M059J (cell line): ENCODE results near the gene KCNQ1. TPM values are rescaled to one million over a fixed set of nuclear protein-coding genes. Genes with fewer than 3 reads are reported as not detected.

ENCODE experiments used
- DNase-seq: peaks from one replicate; pipeline ENCODE4 v3.0.0-alpha.2; 2012; ENCODE audit warnings: low read depth
- total RNA-seq: library from RNA; depleted of rRNA; stranded (reverse); fragments of >200 nt; shearing (Covaris generic); gene quantifications from 2 replicates; pipeline ENCODE4 v1.2.3, GENCODE V29; 2014

KCNQ1 gene
- total RNA-seq, 1 experiment from 2014 or later: not detected

DNA sequence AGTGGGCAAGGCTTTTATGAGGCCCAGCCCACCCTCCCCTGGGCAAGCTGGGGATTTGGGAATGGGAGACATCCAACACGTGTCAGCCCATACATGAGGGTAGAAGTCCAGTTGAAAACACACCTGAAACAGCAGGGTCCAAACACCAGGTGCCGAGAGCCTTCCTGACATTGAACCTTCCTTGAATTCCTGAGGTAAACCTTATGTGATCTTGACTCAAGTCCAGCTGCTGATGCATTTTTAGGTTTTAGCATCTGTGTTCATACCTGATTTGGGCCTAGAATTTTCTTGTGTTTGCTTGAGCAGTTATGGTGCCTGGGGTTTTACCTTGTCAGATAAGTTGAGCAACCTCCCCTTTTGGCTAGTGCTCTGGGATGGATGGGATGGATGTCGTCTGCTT lies 374.5 kb downstream of the KCNQ1 start:
- DNase-seq: no peak

DNA sequence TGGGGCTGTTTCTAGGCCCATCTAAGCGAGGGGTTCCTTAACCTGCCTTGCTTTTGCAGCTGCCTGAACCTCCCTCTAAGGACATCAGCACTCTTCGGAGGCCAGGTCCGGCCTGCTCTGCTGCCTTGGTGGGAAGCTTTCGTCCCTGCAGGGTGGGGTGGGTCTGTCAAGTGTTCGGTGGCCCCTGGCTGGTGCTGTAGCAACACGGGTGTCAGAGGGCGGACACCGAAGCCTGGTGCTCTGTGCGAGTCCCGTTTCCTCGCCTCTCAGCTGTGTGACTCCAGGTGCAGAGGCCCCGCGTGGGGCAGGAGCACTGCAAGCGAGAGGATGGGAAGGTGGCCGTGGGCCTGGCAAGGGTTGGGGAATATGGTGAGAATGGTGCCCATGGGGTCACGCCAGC lies 376.2 kb downstream of the KCNQ1 start:
- no peak for DNase-seq

DNA sequence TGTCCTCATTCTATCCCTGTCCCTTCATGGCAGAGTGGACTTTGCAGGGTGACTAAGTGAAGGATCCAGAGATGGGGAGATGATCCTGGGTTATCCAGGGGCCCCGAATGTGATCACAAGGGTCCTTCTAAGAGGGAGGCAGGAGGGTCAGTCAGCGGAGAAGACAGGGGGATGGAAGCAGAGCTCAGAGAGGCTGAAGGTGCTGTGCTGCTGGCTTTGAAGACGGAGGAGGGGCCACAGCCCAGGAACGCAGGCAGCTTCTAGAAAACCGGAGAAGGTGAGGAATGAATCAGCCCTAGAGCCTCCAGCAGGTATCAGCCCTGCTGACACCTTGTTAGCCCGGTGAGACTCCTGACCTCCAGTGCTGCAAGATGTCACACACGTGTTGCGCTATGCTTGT lies 377.1 kb downstream of the KCNQ1 start:
- no peak for DNase-seq

DNA sequence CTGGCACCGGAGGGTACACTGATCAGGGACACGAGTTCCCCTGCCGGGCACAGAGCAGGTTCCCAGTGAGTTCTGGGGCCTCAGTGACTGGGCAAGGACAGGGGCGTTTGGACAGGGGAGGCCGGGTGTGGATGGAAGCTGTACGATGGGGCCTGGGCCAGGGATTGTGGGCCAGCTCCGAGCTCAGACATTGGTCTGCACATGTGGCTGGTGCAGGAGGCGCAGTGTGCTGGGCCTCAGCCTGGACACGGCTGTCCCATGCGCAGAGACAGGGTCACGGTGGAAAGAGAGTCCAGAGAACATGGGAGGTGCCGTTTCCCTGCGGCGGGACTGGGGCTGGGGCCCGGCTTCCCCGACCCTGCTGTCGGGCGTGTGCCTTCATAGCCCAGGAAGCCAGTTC lies 380.0 kb downstream of the KCNQ1 start:
- no peak for DNase-seq

DNA sequence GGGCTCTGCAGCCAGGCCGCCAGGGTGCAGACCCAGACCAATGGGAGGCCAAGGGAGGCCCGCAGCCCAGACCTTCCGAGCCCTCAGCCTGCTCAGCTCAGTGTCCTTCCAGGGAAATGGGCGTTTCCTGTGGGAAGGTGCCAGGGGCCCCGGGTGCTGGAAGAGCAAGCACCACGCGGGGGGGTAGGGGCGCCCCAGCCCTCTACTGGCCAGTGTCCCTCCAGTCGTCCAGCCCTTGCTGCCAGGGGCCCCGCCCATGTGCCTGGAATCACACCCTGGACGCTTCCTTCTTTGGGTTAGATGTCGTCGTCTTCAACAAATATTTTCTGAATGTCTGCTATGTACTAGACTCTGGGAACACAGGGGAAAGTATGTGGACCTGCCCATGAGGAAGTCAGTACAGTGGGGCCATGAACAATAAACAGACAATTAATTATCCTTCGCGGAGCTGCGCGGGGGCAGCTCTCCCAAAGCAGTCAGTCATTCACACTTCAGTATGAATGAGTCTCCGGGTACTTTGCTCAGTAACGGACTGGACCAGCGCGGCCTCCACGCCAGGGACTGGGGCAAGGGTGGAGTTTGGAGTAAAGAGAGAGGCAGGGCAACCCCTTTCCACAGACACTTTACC lies 380.6 kb downstream of the KCNQ1 start:
- peak; percentile 65 for DNase-seq

DNA sequence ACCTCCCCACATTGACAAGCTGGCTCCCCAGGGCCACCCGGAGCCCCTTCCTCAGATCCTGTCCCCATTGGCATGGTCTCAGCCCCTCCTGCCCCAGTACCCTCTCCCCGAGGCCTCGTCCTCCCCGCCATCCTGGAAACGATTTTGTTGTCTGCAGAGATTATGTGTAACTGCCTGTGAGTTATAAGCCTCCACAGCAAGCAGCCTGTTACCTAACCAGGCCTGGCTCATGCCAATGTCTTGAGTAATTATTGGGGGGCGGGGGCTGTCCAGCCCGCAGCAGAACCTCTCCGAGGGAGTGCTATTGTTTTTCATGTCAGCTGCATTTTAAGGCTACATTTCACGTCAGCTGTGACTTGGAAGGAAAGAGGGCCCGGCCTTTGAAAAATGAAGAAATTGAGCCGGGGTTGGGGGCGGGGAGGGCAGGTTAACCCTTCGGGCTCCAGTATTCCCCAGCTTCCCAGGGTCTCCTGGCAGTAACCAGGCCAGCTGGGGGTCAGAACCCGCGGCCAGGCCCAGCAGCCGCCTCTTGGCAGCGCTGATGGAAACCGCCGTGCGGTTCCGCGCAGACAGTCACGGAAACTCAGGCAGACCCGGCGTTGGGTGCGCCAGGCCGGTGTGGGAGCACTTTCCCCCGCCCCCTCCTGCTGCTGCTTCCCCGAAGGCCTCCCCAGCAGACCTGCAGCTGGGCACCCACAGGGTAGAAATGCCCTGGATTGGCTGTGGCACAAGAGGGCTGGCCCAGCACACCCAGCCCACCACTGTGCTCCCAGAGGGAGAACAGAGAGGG lies 381.3 kb downstream of the KCNQ1 start:
- DNase-seq: peak; percentile 97

DNA sequence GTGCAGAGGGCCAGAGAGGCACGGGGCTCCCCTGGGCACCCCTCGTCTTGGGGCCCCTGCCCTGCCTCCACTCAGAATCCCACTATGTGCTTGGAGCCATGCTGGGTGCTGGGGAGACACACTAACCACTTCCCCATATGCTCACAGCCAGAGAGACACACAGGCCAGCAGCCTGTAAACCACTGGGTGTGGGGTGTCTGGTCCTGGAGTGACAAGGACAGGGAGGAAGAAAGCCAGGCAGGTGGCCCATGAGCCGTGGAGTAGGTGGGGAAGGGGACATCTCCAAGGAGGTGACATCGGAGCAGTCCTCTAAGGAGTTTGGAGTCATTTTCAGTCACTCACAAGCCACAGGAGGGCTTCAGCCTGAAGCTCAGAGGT lies 381.9 kb downstream of the KCNQ1 start:
- DNase-seq: no peak

DNA sequence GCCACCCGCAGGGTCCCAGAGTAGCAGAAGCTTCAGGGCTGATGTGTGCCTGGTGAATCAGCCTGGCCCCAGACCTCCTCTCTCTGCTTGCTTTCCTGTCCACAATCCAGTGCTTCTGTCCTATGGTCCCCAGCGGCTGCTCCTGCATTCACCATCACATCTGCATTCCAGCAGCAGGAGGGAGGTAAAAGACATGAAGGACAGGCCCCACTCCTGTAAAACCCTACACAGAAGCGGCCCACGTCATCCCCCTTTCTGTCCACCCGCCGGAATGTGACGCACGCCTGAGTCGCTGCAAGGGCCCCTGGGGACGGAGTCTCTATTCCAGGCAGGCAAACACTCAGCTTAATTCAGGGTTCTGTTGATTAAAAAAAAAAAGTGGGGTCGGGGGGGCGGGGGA lies 382.4 kb downstream of the KCNQ1 start:
- DNase-seq: peak; percentile 18

DNA sequence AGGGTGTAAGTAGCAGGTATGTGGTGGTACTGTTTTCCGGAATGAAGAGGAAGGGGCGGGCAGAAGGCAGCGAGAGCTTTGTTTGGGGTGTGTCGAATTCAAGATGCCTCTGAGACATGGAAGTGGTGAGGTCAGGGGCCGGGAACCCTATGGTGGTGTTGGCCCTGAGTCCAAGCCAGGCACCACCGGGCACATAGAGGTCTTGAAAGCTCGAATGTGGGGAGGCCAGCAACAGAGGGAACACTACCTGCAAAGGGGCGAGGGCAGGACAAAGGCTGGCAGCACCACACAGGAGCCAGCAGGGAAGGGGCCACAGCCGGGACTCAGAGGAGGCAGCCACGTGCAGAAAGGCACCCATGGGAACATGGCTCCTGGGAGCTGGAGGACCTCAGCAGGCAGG lies 383.0 kb downstream of the KCNQ1 start:
- no peak for DNase-seq

DNA sequence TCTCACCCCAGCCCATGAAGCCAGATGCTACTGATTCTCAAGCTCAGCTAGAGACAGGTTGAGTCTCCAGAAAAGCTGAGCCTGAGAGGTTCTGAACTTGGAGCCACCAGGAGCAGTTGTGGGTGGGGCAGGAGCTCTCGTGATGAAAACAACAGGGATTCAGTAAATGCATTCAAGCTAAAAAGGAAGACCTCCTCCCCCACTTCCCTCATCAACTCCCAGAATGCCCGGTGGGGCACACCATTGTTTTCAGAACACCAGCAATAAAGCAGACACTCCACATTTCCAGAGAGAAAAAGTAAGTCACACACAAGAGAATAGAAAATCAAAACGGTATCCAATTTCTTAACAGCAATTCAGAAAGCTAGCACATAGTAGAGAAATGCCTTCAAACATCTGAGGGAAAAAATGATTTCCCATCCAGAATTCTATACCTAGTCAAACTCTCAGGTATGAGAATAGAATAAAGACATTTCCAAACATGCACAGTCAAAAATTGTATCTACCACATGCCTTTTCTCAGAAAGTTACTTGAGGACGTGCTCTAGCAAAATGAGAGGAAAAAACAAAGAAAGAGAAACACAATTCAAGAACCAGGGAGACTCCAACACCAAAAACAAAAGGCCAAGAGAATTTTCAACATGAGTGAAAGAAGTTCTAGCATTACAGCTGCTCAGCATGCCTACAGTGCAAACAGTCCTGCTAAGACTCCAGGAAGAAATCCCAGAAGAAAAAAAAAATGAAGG lies 383.9 kb downstream of the KCNQ1 start:
- DNase-seq: no peak

DNA sequence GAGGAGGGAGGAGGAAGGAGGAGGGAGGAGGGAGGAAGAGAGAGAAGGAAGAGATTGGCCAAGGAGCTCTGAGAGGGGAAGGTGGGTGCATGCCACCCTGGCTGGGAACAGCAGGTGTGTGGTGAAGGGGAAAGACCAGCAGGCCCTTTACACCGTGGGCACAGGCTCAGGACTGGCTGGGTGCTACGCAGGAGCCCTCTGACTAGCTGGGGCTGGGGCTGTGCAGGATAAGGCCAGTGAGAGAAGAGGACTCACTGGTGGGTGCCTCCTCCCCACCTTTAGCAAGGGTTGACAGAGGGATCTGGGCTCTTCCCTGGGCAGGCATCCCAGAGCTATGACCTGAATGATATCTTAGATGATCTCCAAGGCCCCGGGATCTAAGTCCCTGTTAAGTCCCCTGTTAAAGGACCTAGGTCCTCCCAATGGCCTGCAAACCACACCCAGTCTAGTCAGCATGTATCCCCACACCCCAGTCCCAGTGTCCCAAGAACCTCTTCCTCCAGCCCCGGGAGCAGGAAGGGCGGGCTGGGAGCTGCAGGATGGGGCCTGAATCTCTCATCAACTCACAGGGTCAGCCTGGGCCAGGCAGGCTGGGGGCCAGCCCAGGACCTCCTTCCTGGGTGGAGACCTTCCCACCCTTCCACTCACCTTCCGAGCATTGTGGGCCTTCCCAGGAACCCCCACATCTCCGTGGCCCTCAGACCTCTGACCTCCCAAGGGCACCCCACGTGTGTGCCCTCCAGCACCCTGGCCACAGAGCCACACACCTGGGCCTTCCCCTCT lies 385.4 kb downstream of the KCNQ1 start:
- no peak for DNase-seq

DNA sequence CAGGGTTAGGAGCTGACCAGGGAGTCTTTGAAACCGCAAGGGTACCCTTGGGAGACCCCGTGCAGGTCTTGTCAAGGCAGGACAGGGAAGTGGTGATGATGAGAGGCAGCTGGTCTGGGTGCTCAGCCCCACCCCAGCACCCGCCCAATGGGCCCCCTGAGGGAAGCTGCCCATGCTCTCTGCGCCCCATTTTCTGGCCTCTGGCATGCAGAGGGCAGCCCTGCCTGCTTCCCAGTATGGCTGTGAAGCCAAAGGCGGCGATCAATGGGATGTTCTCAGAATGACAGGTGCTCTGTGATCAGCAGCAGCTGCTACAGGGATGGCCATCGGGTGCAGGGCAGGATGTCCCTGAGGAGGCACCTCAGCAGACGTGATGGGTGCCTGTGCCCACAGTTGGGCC lies 386.1 kb downstream of the KCNQ1 start:
- no peak for DNase-seq

DNA sequence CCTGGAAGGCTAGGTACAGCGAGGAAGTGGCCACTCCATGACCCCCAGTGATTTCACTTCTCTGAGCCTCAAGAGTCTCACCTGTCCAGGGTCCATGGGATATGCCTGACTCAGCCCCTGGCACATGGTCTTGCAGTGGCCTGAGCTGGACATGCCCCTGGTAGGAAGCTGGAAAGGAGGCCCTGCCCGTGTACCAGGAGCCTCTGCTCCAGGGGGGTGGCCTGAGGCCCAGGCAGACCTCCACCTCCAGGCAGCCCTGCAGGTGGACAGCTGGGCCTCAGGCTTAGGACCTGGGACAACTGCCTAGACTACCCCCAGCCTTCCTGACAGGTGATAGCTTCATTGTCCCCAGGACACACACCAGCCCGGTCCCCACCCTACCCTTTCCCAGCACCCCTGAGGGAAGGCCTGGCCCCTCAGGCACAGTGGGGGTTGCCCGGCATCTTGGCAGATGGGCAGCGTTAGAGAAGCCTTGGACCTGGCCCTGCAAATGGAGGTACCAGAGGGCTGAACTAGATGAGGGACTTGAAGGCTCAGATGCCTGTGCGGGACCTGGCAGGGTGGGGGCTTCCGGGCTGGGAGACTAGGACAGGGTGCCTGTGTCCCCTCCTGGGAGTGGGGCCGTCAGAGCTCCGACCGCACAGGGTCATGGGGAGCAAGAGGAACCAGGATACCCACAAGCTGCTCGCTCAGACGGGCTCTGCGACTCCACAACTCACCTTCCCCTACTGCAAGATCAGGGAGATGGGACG lies 387.1 kb downstream of the KCNQ1 start:
- DNase-seq: no peak

DNA sequence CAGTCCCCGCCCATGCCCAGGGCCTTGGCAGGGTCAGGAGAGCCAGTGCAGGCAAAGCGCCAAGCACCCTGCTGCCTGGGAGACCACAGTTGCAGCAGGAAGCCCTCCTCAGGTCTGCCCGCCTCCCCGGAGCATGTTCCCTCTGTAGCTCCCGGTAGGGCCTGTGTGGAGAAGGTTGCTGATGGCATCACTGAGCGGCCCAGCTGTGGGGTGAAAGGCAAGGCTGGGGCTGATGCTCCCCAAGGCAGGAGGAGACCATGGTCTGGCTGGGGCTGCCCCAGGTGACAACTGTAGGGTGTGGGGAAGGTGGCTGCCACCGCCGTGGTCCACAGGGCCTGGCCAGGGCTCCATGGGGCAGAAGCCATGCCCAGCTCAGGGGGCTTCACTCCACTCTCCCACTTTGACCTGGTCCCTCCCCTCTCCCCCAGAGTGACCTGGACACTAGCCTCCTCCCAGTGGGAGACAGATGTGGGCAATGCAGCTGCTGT lies 387.8 kb downstream of the KCNQ1 start:
- no peak for DNase-seq

DNA sequence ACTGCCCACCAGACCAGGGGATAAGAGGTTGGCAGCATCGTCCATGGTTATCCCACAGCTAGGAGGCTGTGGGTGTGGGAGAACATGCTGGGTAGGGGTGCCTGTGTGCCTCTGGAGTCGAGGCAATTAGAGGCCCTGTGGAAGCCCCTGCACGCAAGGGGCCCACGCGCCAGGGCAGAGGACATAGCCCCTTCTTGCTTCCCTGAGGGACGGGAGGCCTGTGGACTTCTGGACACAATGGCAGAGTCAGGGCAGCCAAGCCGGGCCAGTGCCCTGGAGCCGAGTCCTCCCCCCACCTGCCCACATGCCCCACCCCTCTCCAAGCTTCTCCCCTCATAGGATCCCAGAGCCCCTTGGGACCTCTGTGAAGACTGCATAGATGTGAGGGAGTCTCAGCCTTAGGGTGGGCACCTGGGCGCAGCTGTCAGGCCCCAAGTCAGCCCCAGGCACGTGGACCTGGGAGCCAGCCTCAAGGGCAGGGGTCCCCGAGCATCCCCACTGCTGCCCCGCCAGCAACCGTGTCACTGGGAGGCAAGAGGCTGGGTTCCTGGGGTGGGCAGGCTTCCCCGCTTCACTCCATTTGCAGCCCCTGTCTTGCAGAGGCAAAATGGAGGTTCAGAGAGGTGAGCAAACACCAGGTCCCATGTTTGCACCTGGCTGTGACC lies 388.4 kb downstream of the KCNQ1 start:
- DNase-seq: no peak

DNA sequence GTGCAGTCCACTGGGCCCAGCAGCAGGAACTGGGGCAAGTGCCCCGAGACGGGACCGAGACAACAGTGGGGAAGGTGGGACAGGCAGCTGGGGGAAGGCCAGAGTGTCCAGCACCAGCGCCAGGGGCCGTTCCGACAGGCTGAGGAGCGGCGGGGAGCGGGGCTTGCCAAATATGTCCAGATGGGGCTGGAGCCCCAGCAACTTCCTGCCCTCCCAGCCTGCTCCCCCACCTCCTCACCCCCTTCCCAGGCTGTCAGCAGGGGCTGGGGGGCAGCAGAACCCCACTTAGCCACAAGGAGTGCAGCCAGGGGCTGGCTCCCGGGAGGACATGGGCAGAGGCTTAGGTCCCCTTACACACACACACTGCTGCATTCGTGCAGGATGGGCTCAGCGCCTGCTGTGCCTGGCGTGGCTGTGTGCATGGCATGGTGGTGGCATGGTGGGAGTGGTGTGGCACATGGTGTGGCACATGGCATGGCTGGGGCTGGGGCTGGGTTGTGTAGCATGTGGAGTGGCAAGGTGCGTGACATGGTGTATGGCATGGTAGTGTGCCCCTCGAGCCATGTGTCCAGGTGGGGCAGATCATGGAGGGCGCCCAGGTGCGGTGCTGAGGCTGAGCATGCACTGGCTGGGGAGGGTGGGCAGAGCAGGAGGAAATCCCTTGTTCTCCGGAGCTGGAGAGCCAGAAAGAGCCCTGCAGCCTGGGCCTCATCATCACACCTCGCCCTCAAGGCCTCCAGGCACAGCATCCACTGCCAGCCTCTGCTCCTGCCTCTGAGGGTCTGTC lies 389.1 kb downstream of the KCNQ1 start:
- no peak for DNase-seq

DNA sequence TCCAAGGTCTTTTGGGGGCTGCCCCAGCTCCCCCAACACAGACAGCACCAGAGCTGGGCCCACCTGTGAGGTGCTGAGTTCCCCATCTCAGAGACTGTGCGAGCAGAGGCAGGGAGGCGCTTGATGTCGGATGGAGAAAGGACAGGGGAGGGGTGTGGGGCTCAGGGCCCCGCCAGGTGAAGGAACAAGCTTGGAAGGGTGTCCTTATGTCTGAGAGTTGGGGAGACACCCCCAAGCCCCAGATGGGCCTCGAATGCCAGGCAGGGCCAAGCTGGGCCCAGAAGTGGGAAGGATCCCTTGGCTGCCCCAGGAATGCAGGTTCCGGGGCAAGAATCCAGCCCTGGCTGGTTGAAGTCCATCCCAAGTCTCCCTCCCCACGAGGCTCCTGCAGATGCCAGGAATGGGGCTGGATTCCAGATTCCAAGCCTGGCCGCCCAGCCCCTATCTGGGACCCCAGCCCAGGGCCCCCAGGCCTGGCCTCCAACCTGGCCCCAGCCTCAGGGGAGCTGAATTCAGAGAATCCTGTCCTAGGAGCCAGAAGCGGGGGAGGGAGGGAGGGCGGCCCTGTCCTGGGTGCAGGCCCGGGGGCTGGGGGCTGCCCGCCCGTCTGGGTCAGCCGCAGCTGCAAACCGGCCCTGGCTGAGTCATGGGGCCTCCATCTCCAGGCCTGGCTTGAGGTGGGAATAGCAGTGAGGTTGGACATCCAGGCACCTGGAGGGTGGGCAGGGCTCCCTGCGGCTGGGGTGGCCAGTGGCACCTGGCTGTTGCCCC lies 389.9 kb downstream of the KCNQ1 start:
- DNase-seq: no peak

DNA sequence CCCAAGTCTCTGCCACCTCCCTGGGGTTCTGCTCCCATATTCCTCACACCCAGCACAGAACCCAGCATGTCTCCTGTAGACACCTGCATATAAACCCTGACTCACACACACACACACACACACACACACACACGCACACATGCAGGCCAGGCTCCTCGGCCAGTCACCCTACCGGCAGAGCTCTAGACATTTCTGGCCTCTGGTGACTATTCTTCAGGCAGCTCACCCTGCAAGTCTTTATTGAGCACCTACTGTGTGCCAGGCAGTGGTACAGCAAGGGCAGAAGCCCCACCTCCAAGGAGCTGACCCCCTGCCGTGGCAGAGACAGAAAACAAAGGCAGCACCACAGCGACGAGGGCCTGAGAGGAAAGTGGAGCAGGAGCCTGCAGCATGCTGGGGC lies 390.5 kb downstream of the KCNQ1 start:
- DNase-seq: peak; percentile 74

DNA sequence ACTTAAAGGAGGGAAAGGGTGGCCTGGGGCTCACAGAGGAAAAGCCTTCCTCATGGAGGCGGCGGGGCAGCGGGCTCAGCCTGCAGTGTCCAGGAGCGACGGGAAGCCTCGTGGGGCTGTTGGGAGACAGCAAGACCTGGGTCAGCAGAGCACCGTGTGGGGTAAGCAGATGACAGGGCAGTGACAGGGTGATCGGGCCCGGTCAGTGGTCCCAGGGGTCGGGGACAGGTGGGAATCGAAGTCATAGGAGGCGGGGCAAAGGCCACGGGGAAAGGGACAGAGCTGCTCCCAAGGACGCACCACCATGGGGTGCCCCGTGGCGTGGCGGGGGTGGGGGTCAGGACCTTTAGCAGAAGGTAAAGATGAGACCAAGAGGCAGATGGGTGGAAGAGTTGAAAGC lies 390.9 kb downstream of the KCNQ1 start:
- DNase-seq: no peak
